ENCODE results near the gene IL22RA2.

GRCh38 chr6:137214931-137215330 lies 41.5 kb upstream of the IL22RA2 start:
- TF ChIP-seq CTCF (IDR thresholded peaks at IDR 0.05; ENCODE audit: borderline replicate concordance, extremely low read depth, low read length, poor library complexity, severe bottlenecking) (no peak), EZH2 (IDR thresholded peaks at IDR 0.05; ENCODE audit: borderline replicate concordance, low read depth, low read length, severe bottlenecking) (no peak)
